ENCODE measurements around the gene ADAMTS2. TPM values are rescaled to one million over a fixed set of nuclear protein-coding genes. Genes with fewer than 3 reads are reported as not detected.

ADAMTS2 gene
- total and polyA plus RNA-seq, 2 experiments from 2014 or later = 62.0 to 132 TPM

DNA sequence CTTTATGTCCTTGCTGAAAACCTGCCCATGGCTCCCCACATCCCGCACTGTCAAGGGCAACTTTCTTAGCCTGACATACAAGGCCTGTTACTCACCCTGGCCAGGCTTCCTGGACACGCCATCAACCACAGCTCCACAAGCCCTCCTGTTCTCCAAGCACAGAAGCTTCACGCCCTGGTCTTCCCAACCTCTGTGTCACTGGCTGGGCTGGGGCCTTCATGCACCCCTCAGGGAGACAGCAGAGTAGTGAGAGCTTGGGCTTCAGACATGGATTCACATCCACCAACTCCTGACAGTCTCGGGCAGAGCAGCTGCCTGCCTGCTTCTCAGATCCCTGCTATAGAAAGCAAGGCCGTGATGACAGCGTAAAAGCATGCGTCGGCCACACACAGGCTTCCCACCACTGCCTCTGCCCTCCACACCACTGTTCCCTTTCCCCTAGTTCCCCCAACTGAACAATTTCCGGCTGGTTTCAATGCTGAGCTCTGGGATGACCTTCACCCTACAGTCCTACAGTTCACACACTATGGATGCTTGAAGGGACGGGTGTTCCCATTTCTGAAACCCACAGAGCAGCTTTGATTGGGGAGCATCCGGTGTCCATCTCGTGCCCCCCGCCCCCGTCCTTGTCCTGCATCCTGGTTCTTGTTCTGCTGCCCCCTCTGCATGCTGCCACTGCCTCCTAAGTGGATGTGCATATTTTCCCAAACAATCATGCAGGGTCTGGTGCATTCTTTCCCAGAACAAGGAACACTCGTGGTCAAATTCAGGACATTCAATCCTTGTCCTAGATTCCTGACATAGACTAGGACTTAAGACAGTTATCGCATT is 33.4 kb upstream of the ADAMTS2 start:
- Histone ChIP-seq H3K36me3 (ENCODE audit: low read depth) (no peaks in the 10 kb centered on the region), H3K4me3 (no peak overlapping the region), H3K4me2 (ENCODE audit: unreplicated experiment) (no peak overlapping the region), H3K9ac (no peak overlapping the region), H3K27me3 (replicated peaks; ENCODE audit: insufficient read depth) (no peaks in the 10 kb centered on the region), H3K4me1 (ENCODE audit: insufficient read depth) (no peaks in the 10 kb centered on the region), H3K79me2 (ENCODE audit: insufficient read depth) (no peaks in the 10 kb centered on the region), H3K9me2 (ENCODE audit: insufficient read depth) (no peaks in the 10 kb centered on the region), H3K27ac (no peak overlapping the region), H3F3A (ENCODE audit: insufficient read depth) (no peaks in the 10 kb centered on the region), H4K20me1 (ENCODE audit: insufficient read depth) (no peaks in the 10 kb centered on the region), H2AFZ (no peak overlapping the region), H3K9me3 (ENCODE audit: low read depth) (no peaks in the 10 kb centered on the region)
- in situ Hi-C loops (cut with MboI) = no loop called here
- 63 to 71% methylated on average over 15 to 16 of the region's 16 CpGs for WGBS, 2 experiments (ENCODE audit: low coverage in 1 of 2, low lambda C conversion rate in 2 of 2, missing lambda C conversion rate in 2 of 2)
- TF ChIP-seq EZH2 (IDR thresholded peaks at IDR 0.05; ENCODE audit: insufficient read depth, poor library complexity, severe bottlenecking) (no peak), EZH2phosphoT487 (IDR thresholded peaks at IDR 0.05; ENCODE audit: insufficient read depth, low read depth) (no peak)
- DNase-seq = peak; percentile 42

DNA sequence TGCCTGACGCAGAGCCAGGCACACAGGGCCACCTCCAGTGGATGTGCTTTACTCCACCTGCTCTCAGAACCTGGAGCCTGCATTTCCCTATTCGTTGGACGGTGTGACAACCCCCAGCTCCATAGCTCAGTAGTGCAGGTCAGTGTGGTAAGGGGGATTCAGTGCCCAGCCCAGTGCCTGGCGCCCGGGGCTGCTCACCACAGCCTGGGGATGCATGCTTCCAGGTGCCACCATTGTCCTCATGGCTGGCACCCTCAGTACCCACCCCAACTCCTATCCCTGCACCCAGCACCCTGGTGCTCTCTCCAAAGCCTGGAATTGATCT is 32.8 kb upstream of the ADAMTS2 start:
- Histone ChIP-seq H4K20me1 (ENCODE audit: insufficient read depth) (no peaks in the 10 kb centered on the region), H3K27me3 (replicated peaks; ENCODE audit: insufficient read depth) (no peaks in the 10 kb centered on the region), H3K79me2 (ENCODE audit: insufficient read depth) (no peaks in the 10 kb centered on the region), H3K9me2 (ENCODE audit: insufficient read depth) (no peaks in the 10 kb centered on the region), H3K27ac (no peak overlapping the region), H3F3A (ENCODE audit: insufficient read depth) (no peaks in the 10 kb centered on the region), H3K4me1 (ENCODE audit: insufficient read depth) (no peaks in the 10 kb centered on the region), H3K36me3 (ENCODE audit: low read depth) (no peaks in the 10 kb centered on the region), H3K9me3 (ENCODE audit: low read depth) (no peaks in the 10 kb centered on the region), H3K9ac (no peak overlapping the region), H3K4me3 (no peak overlapping the region), H3K4me2 (ENCODE audit: unreplicated experiment) (no peak overlapping the region), H2AFZ (no peak overlapping the region)
- TF ChIP-seq EZH2phosphoT487 (IDR thresholded peaks at IDR 0.05; ENCODE audit: insufficient read depth, low read depth) = no peak
- no peak for TF ChIP-seq EZH2 (IDR thresholded peaks at IDR 0.05; ENCODE audit: insufficient read depth, poor library complexity, severe bottlenecking)
- no peak for DNase-seq
- in situ Hi-C loops (cut with MboI) = no loop called here
- WGBS, 2 experiments (ENCODE audit: low coverage in 1 of 2, low lambda C conversion rate in 2 of 2, missing lambda C conversion rate in 2 of 2) = 80 to 81% methylated on average over 5 of the region's 5 CpGs

DNA sequence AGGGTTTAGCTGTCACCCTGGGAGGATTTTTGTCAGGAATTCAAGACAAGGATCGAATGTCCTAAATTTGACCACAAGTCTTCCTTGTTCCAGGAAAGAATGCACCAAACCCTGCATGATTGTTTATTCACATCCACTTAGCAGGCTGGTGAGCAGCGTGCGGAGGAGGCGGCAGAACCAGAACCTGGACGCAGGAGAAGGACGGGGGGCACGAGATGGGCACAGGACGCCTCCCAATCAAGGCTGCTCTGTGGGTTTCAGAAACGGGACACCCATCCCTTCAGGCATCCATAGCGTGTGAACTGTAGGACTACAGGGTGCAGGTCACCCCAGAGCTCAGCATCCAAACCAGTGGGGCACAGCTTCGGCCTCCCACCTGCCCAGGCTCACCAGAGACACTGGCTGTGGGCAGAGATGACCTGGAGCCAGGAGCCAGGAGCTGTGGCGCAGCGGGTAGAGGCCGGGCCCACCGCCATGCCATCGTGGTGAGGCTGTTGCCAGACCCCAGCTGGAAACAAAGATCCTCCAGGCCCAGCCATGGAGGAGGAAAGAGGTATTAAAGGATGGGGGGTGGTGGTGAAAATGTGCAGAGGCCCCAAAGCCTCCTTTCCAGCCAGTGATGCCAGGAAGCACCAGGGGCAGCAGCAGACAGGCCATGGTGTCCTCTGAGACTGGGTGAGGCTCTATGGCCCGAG is 32.3 kb upstream of the ADAMTS2 start:
- TF ChIP-seq EZH2phosphoT487 (IDR thresholded peaks at IDR 0.05; ENCODE audit: insufficient read depth, low read depth) = no peak
- no peak for TF ChIP-seq EZH2 (IDR thresholded peaks at IDR 0.05; ENCODE audit: insufficient read depth, poor library complexity, severe bottlenecking)
- no peak overlapping the region for H3K9ac ChIP-seq
- in situ Hi-C loops (cut with MboI) = no loop called here
- H3K79me2 ChIP-seq (ENCODE audit: insufficient read depth) = no peaks in the 10 kb centered on the region
- H4K20me1 ChIP-seq (ENCODE audit: insufficient read depth) = no peaks in the 10 kb centered on the region
- no peaks in the 10 kb centered on the region for H3K9me2 ChIP-seq (ENCODE audit: insufficient read depth)
- no peak overlapping the region for H3K4me2 ChIP-seq (ENCODE audit: unreplicated experiment)
- H3K27me3 ChIP-seq (replicated peaks; ENCODE audit: insufficient read depth) = no peaks in the 10 kb centered on the region
- no peak overlapping the region for H3K27ac ChIP-seq
- H3K9me3 ChIP-seq (ENCODE audit: low read depth) = no peaks in the 10 kb centered on the region
- no peaks in the 10 kb centered on the region for H3F3A ChIP-seq (ENCODE audit: insufficient read depth)
- no peak overlapping the region for H2AFZ ChIP-seq
- H3K4me1 ChIP-seq (ENCODE audit: insufficient read depth) = no peaks in the 10 kb centered on the region
- H3K36me3 ChIP-seq (ENCODE audit: low read depth) = no peaks in the 10 kb centered on the region
- H3K4me3 ChIP-seq = no peak overlapping the region
- WGBS, 2 experiments (ENCODE audit: low coverage in 1 of 2, low lambda C conversion rate in 2 of 2, missing lambda C conversion rate in 2 of 2) = 78 to 86% methylated on average over 17 of the region's 17 CpGs
- DNase-seq = no peak

DNA sequence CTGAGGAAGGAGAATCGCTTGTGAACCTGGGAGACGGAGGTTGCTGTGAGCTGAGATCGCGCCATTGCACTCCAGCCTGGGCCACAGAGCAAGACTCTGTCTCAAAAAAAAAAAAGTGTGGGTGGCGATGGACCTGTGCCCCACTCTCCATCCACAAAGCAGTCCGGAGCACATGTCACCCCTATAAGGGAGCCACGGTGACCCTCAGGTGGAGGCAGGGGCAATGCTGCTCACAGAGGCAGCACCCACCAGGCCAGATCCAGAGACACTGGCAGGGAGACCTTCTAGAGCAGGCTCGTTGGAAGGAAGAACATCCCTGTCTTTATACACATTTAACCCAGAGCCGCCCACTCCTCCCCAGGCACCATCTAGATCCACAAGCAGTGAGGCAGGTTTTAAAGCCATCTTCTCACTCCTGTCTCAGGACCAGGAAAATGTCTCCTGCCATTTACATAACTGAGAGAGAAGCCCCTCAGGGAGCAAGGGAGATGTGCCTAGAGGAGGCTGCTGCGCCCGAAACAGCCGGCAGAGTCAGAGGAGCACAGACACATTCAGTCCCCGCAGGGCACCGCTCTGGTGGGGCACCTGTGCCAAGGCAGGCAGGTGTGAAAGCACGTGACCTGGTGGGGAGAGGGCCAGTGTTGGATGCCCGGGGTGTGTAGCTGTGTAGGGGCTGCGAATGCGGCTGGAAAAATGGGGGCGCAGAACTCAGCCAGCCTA is 31.6 kb upstream of the ADAMTS2 start:
- DNase-seq = no peak
- WGBS, 2 experiments (ENCODE audit: low coverage in 1 of 2, low lambda C conversion rate in 2 of 2, missing lambda C conversion rate in 2 of 2) = 79 to 81% methylated on average over 15 to 19 of the region's 19 CpGs
- Histone ChIP-seq H3K4me1 (ENCODE audit: insufficient read depth) (no peaks in the 10 kb centered on the region), H3K9me3 (ENCODE audit: low read depth) (no peaks in the 10 kb centered on the region), H3K27me3 (replicated peaks; ENCODE audit: insufficient read depth) (no peaks in the 10 kb centered on the region), H3K36me3 (ENCODE audit: low read depth) (no peaks in the 10 kb centered on the region), H3K27ac (no peak overlapping the region), H3K79me2 (ENCODE audit: insufficient read depth) (no peaks in the 10 kb centered on the region), H3K9me2 (ENCODE audit: insufficient read depth) (no peaks in the 10 kb centered on the region), H3F3A (ENCODE audit: insufficient read depth) (no peaks in the 10 kb centered on the region), H3K9ac (no peak overlapping the region), H4K20me1 (ENCODE audit: insufficient read depth) (no peaks in the 10 kb centered on the region), H3K4me3 (no peak overlapping the region), H2AFZ (no peak overlapping the region), H3K4me2 (ENCODE audit: unreplicated experiment) (no peak overlapping the region)
- TF ChIP-seq EZH2 (IDR thresholded peaks at IDR 0.05; ENCODE audit: insufficient read depth, poor library complexity, severe bottlenecking) (no peak), EZH2phosphoT487 (IDR thresholded peaks at IDR 0.05; ENCODE audit: insufficient read depth, low read depth) (no peak)
- in situ Hi-C loops (cut with MboI) = no loop called here
